Erythroblast (primary cell): Measurements from ENCODE around the gene IL4R.

Experiments
- GATA1 ChIP-seq: IDR thresholded peaks from 2 replicates; pipeline ENCODE4 v1.6.1; 2011; ENCODE audit warnings: low read depth, mild to moderate bottlenecking, control low read depth, low read length, moderate library complexity
- POLR2A ChIP-seq: IDR thresholded peaks from 2 replicates; pipeline ENCODE4 v1.6.1; 2011; ENCODE audit warnings: mild to moderate bottlenecking, low read length

GRCh38 chr16:27362570-27363245, 48.9 kb downstream of the IL4R start:
- TF ChIP-seq POLR2A (no peak), GATA1 (no peak)
